Stimulated activated CD8-positive, alpha-beta memory T cell treated with anti-CD3 and anti-CD28 coated beads, Interleukin-12 subunit alpha, Interleukin-12 subunit beta, amount 100 ng/mL, for 4 hours (primary cell): ENCODE results near the gene TRPM2.
"Not testable (repeated sequence)": the region's sequence is repeated elsewhere in the genome, so short reads cannot be mapped to it uniquely, and the experiment has no call there.

Source experiments
- DNase-seq: peaks from one replicate; pipeline ENCODE4 v3.0.0-alpha.2; 2020; ENCODE audit warnings: low read depth

TRPM2 gene

DNA sequence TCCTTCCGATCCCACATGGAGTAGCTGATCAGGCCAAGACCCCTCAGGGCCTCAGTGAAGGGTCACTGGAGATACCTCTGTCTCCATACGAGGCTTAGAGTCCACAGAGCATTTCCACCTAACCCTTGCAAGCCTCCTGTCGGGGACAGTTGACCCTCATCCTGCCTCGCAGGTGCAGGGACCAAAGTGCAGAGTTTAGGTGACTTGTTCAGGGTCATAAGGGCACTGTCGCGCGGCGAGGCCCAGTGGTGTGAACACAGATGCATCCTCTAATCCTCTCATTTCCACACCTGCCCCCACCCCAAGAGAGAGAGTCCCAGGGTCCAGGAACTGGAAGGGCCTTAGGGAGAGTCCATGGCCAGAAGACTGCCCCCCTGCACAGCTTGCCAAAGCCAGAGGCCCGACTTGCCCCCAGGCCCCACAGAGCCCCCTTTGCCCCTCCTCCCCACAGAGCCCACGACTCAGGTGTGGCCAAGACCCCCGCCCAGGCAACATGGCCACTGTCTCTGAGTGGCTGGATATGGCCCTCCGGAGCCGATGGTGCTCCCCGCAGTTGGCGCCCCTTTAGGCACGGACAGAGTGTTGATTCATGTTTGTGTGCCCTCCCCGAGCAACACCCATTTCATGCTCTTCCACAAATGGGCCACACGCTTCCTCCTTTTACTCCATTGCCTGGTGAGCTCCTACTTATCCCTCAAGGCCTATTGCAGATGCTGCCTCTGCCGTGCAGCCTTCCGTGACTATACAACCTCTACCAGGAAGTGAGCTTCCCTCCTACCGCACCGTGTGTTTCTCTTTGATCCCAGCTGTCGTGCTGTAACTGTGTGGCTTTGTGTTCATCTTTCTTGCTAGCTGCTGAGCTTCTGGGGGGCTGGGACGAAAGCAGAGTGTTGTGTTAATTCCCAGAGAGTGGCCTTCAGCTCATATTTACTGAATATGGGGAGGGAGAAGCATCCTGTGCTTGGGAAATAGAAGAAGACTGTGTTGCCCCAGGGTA, 1.7 kb downstream of the TRPM2 start:
- DNase-seq = no peak

GRCh38 chr21:44356160-44356559, 2.7 kb downstream of the TRPM2 start:
- DNase-seq = no peak

DNA sequence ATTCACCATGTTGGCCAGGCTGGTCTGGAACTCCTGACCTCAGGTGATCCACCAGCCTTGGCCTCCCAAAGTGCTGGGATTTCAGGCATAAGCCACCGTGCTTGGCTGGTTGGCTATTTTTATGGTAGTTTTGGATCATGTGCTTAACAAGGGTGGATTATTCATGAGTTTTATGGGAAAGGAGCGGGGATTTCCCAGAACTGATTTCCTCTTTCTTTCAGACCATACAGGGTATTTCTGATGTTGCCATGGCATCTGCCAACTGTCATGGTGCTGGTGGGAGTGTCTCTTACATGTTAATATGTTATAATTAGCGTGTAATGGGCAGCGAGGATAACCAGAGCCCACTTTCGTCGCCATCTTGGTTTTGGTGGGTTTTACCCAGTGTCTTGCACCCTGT, 3.2 kb downstream of the TRPM2 start:
- no peak for DNase-seq

- DNase-seq = no peak
These were observed 3.8 kb downstream of the TRPM2 start for GRCh38 chr21:44357064-44357837.

DNA sequence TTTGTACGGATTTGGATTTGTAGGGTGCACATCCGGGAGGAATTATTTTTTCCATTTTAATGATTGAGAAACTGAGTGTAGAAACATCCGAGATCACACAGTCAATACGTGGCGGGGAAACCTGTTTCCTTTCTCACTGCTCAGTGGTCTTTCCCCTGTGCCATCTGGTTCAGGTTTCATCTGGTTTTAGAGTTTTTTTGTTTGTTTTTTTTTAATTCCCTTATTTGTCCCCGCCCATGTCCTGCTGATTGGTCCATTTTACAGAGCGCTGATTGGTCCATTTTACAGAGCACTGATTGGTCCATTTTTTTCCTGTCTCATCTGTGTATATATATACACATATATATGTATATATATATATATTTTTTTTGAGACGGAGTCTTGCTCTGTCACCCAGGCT, 6.0 kb downstream of the TRPM2 start:
- no peak for DNase-seq

- no peak for DNase-seq
These were observed 6.7 kb downstream of the TRPM2 start for GRCh38 chr21:44360159-44360558.

GRCh38 chr21:44361903-44362302, 8.5 kb downstream of the TRPM2 start:
- DNase-seq = not testable (repeated sequence)

- DNase-seq = no peak
These were observed 9.9 kb downstream of the TRPM2 start for GRCh38 chr21:44363278-44363677.

DNA sequence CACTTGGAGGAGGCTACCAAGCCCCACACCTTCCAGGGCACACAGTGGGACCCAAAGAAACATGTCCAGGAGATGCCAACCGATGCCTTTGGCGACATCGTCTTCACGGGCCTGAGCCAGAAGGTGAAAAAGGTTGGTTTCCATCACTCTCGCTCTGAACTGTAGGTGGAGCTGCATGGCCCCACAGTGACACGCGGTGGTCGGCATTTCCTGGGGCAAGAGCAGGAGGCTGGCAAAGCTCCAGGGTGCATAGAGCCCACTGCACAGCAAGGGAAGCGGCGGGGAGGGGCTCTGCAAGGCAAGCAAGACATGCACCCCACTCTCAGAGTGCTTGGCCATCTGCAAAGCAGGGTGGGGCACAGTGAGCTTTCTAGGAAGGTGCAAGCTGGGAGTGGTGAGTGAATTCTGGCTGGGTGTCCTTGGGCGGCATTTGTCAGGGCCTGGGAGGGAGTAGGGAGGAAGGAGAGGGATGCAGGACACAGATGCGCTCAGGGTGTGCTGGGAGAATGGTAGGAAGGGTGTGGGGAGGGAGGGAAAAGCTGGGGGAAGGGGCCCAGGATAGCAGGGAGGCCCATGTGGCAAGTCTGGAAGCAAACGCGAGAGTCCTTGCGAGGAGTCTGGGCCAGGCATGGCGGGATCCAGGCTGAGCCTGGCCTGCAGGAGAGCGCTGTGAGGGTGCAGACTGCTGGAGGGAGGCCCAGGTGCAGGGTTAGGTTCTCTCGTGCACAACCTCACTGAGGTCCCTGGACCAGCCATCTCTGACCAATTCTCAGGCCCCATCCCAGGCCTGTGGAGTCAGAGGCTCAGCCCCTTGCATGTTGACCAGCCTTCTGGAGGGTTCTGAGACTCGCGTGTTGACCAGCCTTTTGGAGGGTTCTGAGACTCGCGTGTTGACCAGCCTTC, 11.0 kb downstream of the TRPM2 start:
- DNase-seq = no peak

- no peak for DNase-seq
These were observed 12.0 kb downstream of the TRPM2 start for GRCh38 chr21:44365251-44365966.

DNA sequence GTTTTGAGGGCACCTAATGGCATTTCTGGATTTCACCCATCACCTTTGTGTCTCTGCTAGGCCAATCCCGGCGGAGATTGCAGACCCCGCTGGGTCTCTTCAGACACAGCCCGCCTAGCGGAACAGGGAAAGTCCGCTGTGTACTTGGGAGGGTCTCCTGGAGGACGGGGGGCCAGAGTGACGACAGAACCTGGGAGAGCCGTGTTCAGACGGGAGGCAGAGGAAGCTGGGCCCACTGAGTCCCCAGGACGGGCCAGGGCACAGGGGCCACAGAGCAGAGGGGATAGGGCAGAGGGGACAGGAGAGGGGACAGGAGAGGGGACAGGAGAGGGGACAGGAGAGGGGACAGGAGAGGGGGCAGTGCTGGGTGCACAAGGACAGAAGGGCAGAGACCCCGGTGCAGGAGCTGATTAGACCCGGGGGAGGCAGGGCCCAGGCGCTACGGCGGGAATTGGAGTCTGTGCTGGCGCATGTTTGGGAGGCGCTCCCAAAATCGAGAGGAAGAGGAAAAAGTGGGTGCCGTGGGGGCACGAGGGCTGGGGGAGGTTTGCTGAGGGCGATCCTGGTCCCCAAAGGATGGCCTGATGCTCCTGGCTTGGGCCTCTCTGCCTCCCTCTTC, 12.7 kb downstream of the TRPM2 start:
- no peak for DNase-seq

DNA sequence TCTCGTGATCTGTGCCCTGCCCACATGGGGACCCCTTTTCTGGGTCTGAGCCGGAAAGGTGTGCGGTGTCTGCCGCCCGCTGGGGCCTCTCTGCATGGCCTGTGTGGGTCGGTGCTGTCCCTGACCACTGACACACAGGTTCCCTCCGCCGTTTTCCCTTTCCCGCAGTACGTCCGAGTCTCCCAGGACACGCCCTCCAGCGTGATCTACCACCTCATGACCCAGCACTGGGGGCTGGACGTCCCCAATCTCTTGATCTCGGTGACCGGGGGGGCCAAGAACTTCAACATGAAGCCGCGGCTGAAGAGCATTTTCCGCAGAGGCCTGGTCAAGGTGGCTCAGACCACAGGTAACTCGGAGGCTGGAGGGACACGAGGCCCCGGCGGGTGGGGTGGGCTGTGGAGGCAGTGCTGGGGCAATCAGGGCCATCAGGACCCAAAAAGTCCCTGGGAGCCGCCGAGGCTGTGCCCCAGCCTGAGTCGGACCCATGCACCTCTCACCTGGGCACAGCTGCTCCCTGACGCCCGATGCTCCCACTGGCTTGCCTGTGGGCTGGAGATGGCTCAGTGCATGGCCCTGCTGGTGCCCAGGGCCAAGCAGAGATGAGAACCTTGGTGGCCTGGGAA, 13.3 kb downstream of the TRPM2 start:
- no peak for DNase-seq

- no peak for DNase-seq
These were observed 15.5 kb downstream of the TRPM2 start for GRCh38 chr21:44368711-44369446.

- no peak for DNase-seq
These were observed 16.8 kb downstream of the TRPM2 start for GRCh38 chr21:44370027-44370735.

DNA sequence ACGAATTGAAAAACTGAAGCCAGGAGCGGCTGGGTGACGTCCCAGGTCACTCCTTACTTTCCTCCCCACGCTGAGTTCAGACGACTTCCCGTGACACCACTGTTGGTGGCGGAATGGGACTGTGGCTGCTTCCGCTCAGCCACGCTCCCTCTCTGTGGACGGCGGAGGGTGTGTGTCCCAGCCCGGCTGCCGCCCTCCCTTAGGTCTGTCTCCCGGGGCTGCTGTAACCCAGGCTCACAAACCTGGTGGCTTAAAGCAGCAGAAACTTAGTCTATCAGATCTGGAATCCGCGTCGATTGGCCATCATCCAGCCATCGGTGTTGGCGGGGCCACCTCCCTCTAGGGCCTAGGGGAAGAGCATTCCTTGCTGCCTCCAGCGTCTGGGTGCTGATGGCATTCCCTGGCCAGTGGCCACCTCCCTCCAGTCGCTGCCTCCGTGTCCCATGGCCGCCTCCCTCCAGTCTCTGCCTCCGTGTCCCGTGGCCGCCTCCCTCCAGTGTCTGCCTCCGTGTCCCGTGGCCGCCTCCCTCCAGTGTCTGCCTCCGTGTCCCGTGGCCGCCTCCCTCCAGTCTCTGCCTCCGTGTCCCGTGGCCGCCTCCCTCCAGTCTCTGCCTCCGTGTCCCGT, 17.5 kb downstream of the TRPM2 start:
- DNase-seq = no peak

GRCh38 chr21:44371596-44371995, 18.2 kb downstream of the TRPM2 start:
- DNase-seq = no peak

- DNase-seq = no peak
These were observed 19.2 kb downstream of the TRPM2 start for GRCh38 chr21:44372616-44373015.

DNA sequence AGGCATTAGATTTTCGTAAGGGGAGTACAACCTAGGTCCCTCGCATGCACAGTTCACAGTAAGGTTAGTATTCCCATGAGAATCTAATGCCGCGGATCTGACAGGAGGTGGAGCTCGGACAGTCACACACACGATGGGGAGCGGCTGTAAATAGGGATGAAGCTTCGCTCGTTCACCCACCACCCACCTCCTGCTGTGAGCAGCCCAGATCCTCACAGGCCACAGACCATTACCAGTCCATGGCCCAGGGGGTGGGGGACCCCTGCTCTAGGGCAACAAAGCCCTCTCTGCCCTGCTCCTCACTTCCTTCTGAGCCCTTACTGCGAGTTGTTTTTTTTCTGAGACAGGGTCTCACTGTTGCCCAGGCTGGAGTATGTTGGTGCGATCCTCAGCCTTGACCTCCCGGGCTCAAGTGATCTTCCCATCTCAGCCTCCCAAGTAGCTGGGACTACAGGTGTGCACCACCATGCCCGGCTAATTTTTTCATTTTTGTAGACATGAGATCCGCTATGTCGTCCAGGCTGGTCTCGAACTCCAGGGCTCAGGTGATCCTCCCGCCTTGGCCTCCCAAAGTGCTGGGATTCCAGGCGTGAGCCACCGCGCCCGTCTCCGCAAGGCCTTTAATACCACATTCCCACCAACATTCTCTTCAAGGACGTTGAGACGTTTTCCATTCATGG, 21.3 kb downstream of the TRPM2 start:
- no peak for DNase-seq
